Endothelial cell of umbilical vein (primary cell): Measurements from ENCODE around the gene SAMD4B. TPM values are rescaled to one million over a fixed set of nuclear protein-coding genes. Genes with fewer than 3 reads are reported as not detected.

ENCODE experiments used
- BruUV-seq: library from RNA; stranded (reverse); fragments of 400-500 nt; replicated peaks from 2 replicates; lab custom pipeline; 2021; lab: Mats Ljungman, UMichigan
- CTCF ChIA-PET: fragments of 300-600, 350-600 bp; sonication (Branson Sonifier 250); formaldehyde crosslinking; loops from one replicate; lab custom pipeline; 2021; ENCODE audit warnings: antibody characterized with exemption, inconsistent platforms; lab: Charles Lee
- POLR2A ChIA-PET: fragments of 300-600, 350-600 bp; sonication (Branson Sonifier 250); formaldehyde crosslinking; loops from one replicate; lab custom pipeline; 2021; ENCODE audit warnings: antibody characterized with exemption, inconsistent platforms; lab: Charles Lee
- DNase-seq: peaks from one replicate; pipeline ENCODE4 v3.0.0-alpha.2; 2011; ENCODE audit warnings: low read depth, low spot score
- FAIRE-seq: peaks from 2 replicates; lab custom pipeline; 2011; peaks lifted over from hg19 to GRCh38; lab: Jason Lieb, UNC
- H2AFZ ChIP-seq: 2 replicates; pipeline ENCODE4 v1.6.0; 2012; ENCODE audit warnings: low read depth, low read length, control low read depth, inconsistent platforms
- H3K27ac ChIP-seq: 2 replicates; pipeline ENCODE4 v1.5.1; 2011; ENCODE audit warnings: low read depth, mild to moderate bottlenecking, control low read depth, low read length, moderate library complexity; ENCODE audit not compliant: insufficient read depth
- H3K27me3 ChIP-seq, 2 experiments: 2 replicates each; pipeline versions ENCODE4 v1.6.0 to v1.6.1; 2011; ENCODE audit warnings: low read length in 2 of 2, mixed read lengths in 1 of 2; ENCODE audit not compliant: control insufficient read depth in 2 of 2, insufficient read depth in 2 of 2
- H3K36me3 ChIP-seq, 2 experiments: 2 replicates in 1 of 2; 3 replicates in 1 of 2; pipeline ENCODE4 v1.5.1; 2011; ENCODE audit warnings: low read length in 2 of 2, mild to moderate bottlenecking in 1 of 2, moderate library complexity in 1 of 2; ENCODE audit not compliant: control insufficient read depth in 2 of 2, insufficient read depth in 2 of 2; ENCODE audit errors: extremely low read depth in 1 of 2
- H3K4me1 ChIP-seq: 3 replicates; pipeline ENCODE4 v1.5.1; 2011; ENCODE audit warnings: mild to moderate bottlenecking, low read length; ENCODE audit not compliant: control insufficient read depth, insufficient read depth; ENCODE audit errors: extremely low read depth
- H3K4me2 ChIP-seq: 2 replicates; pipeline ENCODE4 v1.6.1; 2011; ENCODE audit warnings: low read length, control low read depth, mixed read lengths; ENCODE audit not compliant: insufficient read depth
- H3K4me3 ChIP-seq, 3 experiments: fragments of 200-600 bp in 1 of 3; sonication (generic), shearing (Covaris generic) in 1 of 3; replicated peaks in 1 of 3; 2 replicates each; pipeline ENCODE4 v1.5.1; 2011 to 2016; ENCODE audit warnings: control low read depth in 3 of 3, low read length in 3 of 3, mild to moderate bottlenecking in 2 of 3, inconsistent platforms in 1 of 3, low read depth in 1 of 3, moderate library complexity in 1 of 3; ENCODE audit not compliant: insufficient read depth in 1 of 3
- H3K79me2 ChIP-seq: 2 replicates; pipeline ENCODE4 v1.6.0; 2012; ENCODE audit warnings: low read length, inconsistent platforms; ENCODE audit not compliant: control insufficient read depth, insufficient read depth
- H3K9ac ChIP-seq: replicated peaks from 2 replicates; pipeline ENCODE3; 2011; ENCODE audit warnings: low read length, control low read depth; ENCODE audit not compliant: insufficient read depth; ENCODE audit errors: extremely low read depth
- H3K9me1 ChIP-seq: replicated peaks from 3 replicates; pipeline ENCODE4 v1.6.0; 2011; ENCODE audit warnings: mild to moderate bottlenecking, low read length; ENCODE audit not compliant: control insufficient read depth, insufficient read depth; ENCODE audit errors: extremely low read depth
- H3K9me3 ChIP-seq: replicated peaks from 2 replicates; pipeline ENCODE4 v1.5.1; 2012; ENCODE audit warnings: low read length, inconsistent platforms; ENCODE audit not compliant: control insufficient read depth, insufficient read depth
- H4K20me1 ChIP-seq: replicated peaks from 2 replicates; pipeline ENCODE3; 2011; ENCODE audit warnings: mild to moderate bottlenecking, low read length; ENCODE audit not compliant: control insufficient read depth, insufficient read depth; ENCODE audit errors: extremely low read depth
- EZH2 ChIP-seq: IDR thresholded peaks from 2 replicates; pipeline ENCODE4 v1.6.1; 2012; ENCODE audit warnings: borderline replicate concordance, low read depth, mild to moderate bottlenecking, moderate library complexity, low read length, inconsistent platforms; ENCODE audit not compliant: severe bottlenecking
- FOS ChIP-seq: IDR thresholded peaks from 2 replicates; pipeline ENCODE4 v1.6.1; 2011; ENCODE audit warnings: mild to moderate bottlenecking, low read length, moderate library complexity, borderline replicate concordance; ENCODE audit not compliant: insufficient read depth
- GATA2 ChIP-seq: IDR thresholded peaks from 2 replicates; pipeline ENCODE4 v1.7.0; 2011; ENCODE audit warnings: low read depth, mild to moderate bottlenecking, moderate library complexity, mixed read lengths, low read length; ENCODE audit not compliant: insufficient read length, insufficient read depth
- JUN ChIP-seq: IDR thresholded peaks from 2 replicates; pipeline ENCODE4 v1.6.1; 2011; ENCODE audit warnings: borderline replicate concordance, low read depth; ENCODE audit not compliant: insufficient read length, insufficient read depth
- MYC ChIP-seq: IDR thresholded peaks from one replicate; pipeline ENCODE4 v1.6.1; 2011; ENCODE audit warnings: mild to moderate bottlenecking, low read depth, low read length
- POLR2A ChIP-seq: IDR thresholded peaks from 2 replicates; pipeline ENCODE4 v1.6.1; 2012; ENCODE audit warnings: low read depth, mild to moderate bottlenecking, control low read depth, low read length
- POLR2AphosphoS5 ChIP-seq: IDR thresholded peaks from 2 replicates; pipeline ENCODE4 v1.6.1; 2012; ENCODE audit warnings: low read depth, mild to moderate bottlenecking, control low read depth, low read length, moderate library complexity; ENCODE audit not compliant: insufficient read depth
- dilution Hi-C: fragments of 300-500 bp; cut with MboI; formaldehyde crosslinking; loops from one replicate; pipeline ENCODE4 v1.15.0; 2019; ENCODE audit warnings: low sequenced_read_pairs; ENCODE audit not compliant: extremely low pct_ligation_motif_present
- intact Hi-C: fragments of 100-400 bp; cut with micrococcal nuclease; formaldehyde crosslinking; loops from one replicate; pipeline ENCODE4 v1.10.0; 2022
- polyA plus RNA-seq, 4 experiments: library from polyadenylated mRNA; depleted of rRNA in 3 of 4; stranded (reverse) in 3 of 4; unstranded in 1 of 4; fragments of >200 nt; gene quantifications; 2 replicates each; pipeline versions ENCODE4 v1.2.1 to v1.2.3, GENCODE V29; 2011 to 2012; ENCODE audit warnings: missing spikeins in 1 of 4
- total RNA-seq: library from RNA; stranded (reverse); gene quantifications from 2 replicates; pipeline ENCODE4 v1.2.3, GENCODE V29; 2021
- TF ChIP-seq, protein P1 (sequence below): IDR thresholded peaks from 2 replicates; pipeline ENCODE4 v1.6.1; 2011; ENCODE audit not compliant: insufficient read depth, insufficient read length
- TF ChIP-seq, protein P2 (sequence below), 2 donors: IDR thresholded peaks; 1 replicate in 1 of 2; 2 replicates in 1 of 2; pipeline ENCODE4 v1.5.1; 2011; ENCODE audit warnings: low read length in 2 of 2, mild to moderate bottlenecking in 2 of 2, moderate library complexity in 2 of 2, control low read depth in 1 of 2, inconsistent platforms in 1 of 2, low read depth in 1 of 2; ENCODE audit not compliant: insufficient read depth in 1 of 2; ENCODE audit errors: extremely low read depth in 1 of 2

SAMD4B gene
- total and polyA plus RNA-seq, 2 donors (not counting 3 experiments of a cell fraction or from before 2014, with no cell fraction given) = 82.1 to 84.2 TPM

GRCh38 chr19:39407660-39408391, 65.6 kb downstream of the SAMD4B start:
- BruUV-seq = no TSS peak
- DNase-seq = no peak
- POLR2A ChIA-PET = interaction anchor here (0.7 to 2.4 kb wide), 3 partner anchors 10 to 28 kb away, joined by 3 to 10 read pairs (median 3); partner anchors contain the start of genes MED29, PAF1 and RPS16

DNA sequence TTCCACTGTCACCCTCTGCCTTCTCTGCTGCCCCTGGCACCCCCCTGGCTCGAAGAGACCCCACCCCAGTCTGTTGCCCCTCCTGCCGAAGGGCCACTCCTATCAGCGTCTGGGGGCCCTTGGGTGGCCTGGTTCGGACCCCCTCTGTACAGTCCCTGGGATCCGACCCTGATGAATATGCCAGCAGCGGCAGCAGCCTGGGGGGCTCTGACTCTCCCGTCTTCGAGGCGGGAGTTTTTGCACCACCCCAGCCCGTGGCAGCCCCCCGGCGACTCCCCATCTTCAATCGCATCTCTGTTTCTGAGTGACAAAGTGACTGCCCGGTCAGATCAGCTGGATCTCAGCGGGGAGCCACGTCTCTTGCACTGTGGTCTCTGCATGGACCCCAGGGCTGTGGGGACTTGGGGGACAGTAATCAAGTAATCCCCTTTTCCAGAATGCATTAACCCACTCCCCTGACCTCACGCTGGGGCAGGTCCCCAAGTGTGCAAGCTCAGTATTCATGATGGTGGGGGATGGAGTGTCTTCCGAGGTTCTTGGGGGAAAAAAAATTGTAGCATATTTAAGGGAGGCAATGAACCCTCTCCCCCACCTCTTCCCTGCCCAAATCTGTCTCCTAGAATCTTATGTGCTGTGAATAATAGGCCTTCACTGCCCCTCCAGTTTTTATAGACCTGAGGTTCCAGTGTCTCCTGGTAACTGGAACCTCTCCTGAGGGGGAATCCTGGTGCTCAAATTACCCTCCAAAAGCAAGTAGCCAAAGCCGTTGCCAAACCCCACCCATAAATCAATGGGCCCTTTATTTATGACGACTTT, 66.4 kb downstream of the SAMD4B start:
- BruUV-seq = no TSS peak
- peak overlapping the region; percentile 92 for H3K9ac ChIP-seq
- H3K27me3 ChIP-seq = no peaks in the 10 kb centered on the region
- intact Hi-C loops (no loop called here), dilution Hi-C loops (no loop called here)
- no peak for FAIRE-seq
- no peaks in the 10 kb centered on the region for H3K36me3 ChIP-seq
- POLR2A ChIA-PET = interaction anchor here (0.7 to 2.4 kb wide), 4 partner anchors 11 to 27 kb away, joined by 3 to 10 read pairs (median 3); partner anchors contain the start of genes MED29, PAF1 and RPS16
- peaks cover 25% of the 10 kb centered on the region for H3K79me2 ChIP-seq
- peak overlapping the region in 2 of 3 experiments; percentile 24 to 71 for H3K4me3 ChIP-seq
- H3K4me2 ChIP-seq = peak overlapping the region; percentile 82
- peaks cover 45% of the 10 kb centered on the region for H3K4me1 ChIP-seq
- no peak for TF ChIP-seq GATA2
- no peak for TF ChIP-seq JUN
- TF ChIP-seq POLR2A = no peak
- no peak for TF ChIP-seq MYC
- TF ChIP-seq, protein P1, sequence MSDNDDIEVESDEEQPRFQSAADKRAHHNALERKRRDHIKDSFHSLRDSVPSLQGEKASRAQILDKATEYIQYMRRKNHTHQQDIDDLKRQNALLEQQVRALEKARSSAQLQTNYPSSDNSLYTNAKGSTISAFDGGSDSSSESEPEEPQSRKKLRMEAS = no peak
- TF ChIP-seq, protein P2, sequence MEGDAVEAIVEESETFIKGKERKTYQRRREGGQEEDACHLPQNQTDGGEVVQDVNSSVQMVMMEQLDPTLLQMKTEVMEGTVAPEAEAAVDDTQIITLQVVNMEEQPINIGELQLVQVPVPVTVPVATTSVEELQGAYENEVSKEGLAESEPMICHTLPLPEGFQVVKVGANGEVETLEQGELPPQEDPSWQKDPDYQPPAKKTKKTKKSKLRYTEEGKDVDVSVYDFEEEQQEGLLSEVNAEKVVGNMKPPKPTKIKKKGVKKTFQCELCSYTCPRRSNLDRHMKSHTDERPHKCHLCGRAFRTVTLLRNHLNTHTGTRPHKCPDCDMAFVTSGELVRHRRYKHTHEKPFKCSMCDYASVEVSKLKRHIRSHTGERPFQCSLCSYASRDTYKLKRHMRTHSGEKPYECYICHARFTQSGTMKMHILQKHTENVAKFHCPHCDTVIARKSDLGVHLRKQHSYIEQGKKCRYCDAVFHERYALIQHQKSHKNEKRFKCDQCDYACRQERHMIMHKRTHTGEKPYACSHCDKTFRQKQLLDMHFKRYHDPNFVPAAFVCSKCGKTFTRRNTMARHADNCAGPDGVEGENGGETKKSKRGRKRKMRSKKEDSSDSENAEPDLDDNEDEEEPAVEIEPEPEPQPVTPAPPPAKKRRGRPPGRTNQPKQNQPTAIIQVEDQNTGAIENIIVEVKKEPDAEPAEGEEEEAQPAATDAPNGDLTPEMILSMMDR (IDR thresholded peaks at IDR 0.05; ENCODE audit: extremely low read depth in 1 of 2, insufficient read depth in 1 of 2, low read depth in 1 of 2, low read length in 2 of 2) = no peak
- TF ChIP-seq FOS = no peak
- no peak for TF ChIP-seq EZH2
- TF ChIP-seq POLR2AphosphoS5 = no peak
- peak overlapping the region; percentile 32 for H3K27ac ChIP-seq
- H3K9me3 ChIP-seq = no peaks in the 10 kb centered on the region
- H2AFZ ChIP-seq = no peak overlapping the region
- CTCF ChIA-PET = interaction anchor here (2.3 to 5.0 kb wide), 2 partner anchors 11 to 17 kb away, joined by 6 to 42 read pairs; partner anchors contain the start of genes MED29 and PAF1
- peak; percentile 32 for DNase-seq
- H3K9me1 ChIP-seq = no peaks in the 10 kb centered on the region
- no peaks in the 10 kb centered on the region for H4K20me1 ChIP-seq

More at GRCh38 chr19:39407660-39408391, 65.6 kb downstream of the SAMD4B start:
- CTCF ChIA-PET = interaction anchor here (2.3 to 5.0 kb wide), 2 partner anchors 11 to 17 kb away, joined by 6 to 42 read pairs; partner anchors contain the start of genes MED29 and PAF1
- H3K4me2 ChIP-seq = peak overlapping the region; percentile 83
- H4K20me1 ChIP-seq = no peaks in the 10 kb centered on the region
- no peaks in the 10 kb centered on the region for H3K36me3 ChIP-seq
- peaks cover 22% of the 10 kb centered on the region for H3K79me2 ChIP-seq
- no peaks in the 10 kb centered on the region for H3K9me1 ChIP-seq
- peak overlapping the region; percentile 83 for H3K27ac ChIP-seq
- no peaks in the 10 kb centered on the region for H3K9me3 ChIP-seq
- H3K4me3 ChIP-seq = peak overlapping the region; percentile 71 to 96 (median 88)
- no peaks in the 10 kb centered on the region for H3K27me3 ChIP-seq
- peaks cover 52% of the 10 kb centered on the region for H3K4me1 ChIP-seq
- intact Hi-C loops (no loop called here), dilution Hi-C loops (no loop called here)
- H2AFZ ChIP-seq = no peak overlapping the region
- H3K9ac ChIP-seq = peak overlapping the region; percentile 92
- no peak for TF ChIP-seq JUN
- no peak for TF ChIP-seq MYC
- TF ChIP-seq EZH2 = no peak
- peak; percentile 8 for FAIRE-seq
